ENCODE measurements around the gene SRP19. TPM values are rescaled to one million over a fixed set of nuclear protein-coding genes. Genes with fewer than 3 reads are reported as not detected.
"Not testable (repeated sequence)": the region's sequence is repeated elsewhere in the genome, so short reads cannot be mapped to it uniquely, and the experiment has no call there.

SRP19 gene
- polyA plus RNA-seq, 1 donor = 50.3 TPM

DNA sequence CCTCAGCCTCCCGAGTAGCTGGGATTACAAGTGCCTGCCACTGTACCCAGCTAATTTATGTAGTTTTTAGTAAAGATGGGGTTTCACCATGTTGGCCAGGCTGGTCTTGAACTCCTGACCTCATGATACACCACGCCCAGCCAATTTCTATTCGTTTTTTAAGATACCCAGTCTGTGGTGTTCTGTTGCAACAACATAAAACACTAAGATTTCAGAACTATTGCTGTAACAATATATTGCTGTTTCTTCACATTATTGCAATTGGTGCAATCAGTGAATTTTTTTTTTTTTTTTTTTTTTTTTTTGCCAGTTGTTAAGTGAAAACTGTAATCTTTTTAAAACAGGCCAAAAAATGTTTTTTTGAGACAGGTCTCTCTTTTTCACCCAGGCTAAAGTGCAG, 9.9 kb downstream of the SRP19 start:
- DNase-seq = no peak

DNA sequence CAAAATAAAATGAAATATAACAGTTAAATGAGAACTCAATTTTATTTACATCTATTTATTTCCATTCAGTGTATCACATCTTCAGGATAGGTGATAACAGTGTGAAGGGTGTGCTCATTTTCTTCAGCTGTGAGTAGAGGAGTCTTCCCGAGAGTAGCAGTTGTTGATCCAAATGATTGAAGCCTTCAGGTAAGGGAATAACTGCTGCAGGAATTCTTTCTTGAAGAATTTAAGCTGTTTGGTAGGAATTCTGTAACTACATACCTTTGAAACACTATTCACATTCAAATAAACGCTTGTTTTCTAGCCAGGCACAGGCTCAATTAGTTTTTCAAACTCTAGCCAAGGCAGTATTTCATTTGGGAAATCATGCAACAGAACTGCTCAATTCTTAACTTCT, 15.3 kb downstream of the SRP19 start:
- DNase-seq = no peak

DNA sequence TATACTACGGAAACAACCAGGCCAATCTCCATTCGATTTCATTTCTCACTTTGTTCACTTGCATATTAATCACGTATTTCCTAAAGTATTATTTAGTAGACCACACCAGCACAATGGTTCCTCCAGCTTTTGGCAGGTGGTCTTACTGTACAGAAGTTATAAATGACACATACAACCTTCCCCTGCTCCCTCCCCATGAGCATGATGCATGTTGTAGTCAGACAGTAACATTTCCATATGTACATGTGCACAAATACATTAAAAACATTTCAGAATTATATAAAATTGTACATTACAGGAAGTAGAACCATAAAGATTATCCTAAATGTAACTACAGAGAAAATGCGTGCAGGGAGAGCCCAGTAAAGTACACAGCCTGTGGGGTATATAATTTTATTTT, 17.0 kb downstream of the SRP19 start:
- DNase-seq = no peak

DNA sequence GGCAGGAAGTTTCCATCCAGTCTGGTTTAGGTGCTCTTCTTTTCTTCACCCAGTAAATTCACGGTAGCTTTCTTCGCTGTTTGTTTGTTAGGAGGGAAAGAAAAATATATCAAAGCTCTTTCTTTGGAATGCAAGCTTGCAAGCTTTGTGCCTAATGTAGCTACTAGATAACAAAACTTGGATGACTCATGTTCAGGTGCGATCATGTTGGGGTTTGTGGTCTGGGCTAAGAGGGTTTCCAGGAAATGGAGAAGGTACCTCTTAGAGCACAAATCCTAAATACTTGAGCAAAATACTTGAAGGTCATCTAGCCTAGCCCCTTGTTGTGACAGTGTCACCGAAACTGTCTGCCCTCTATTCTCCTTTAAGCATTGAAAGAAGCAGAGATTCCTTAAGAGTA, 17.7 kb downstream of the SRP19 start:
- no peak for DNase-seq

DNA sequence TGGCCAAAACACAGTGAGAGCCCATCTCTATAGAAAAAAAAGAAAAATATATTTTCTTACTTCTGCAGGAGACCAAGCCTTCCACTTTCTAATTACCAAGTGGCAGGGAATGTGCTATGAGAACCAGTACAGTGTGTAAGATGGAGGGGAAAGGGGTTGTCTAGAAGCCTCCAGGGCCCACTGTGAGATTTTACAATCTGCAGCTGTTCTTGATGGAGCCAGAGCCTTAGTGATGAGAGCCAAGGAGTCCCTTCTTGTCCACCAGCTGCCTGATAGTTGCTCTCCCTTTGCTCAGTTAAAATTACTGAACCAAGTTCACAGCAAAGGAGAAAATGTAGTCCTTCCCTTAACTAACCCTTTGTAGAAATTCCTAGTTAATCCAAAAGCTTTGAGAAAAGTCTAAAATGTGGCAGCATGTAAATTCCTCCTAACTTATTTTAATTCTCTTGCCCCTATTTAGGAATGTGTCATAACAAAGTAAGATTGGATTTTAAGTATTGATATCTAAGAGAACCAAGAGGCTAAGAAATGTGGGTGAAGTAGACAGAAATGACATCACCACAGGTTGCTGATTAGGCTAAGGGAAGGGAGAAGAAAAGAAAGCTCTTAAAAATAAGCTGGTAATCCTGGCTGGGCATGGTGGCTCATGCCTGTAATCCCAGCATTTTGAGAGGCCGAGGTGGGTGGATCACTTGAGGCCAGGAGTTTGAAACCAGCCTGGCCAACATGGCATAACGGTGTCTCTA, 19.3 kb downstream of the SRP19 start:
- DNase-seq = peak; percentile 25

DNA sequence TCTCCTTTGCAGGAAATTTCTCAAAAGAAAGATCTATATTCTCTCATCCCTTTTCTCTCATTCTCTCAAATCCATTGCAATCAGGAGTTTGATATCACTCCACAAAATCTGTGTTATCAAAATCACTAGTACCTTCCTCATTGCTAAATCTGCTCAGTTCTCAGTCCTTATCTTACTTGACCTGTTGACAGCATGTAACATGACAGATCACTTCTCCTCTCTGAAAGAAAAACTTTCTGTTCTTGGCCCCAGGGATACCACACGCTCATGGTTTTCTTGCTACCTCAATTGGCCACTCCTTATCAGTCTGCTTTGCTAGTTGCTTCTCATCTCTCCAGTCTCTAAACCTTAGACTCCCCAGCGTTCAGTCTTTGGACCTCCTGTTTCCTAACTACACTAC, 22.1 kb downstream of the SRP19 start:
- DNase-seq = no peak

DNA sequence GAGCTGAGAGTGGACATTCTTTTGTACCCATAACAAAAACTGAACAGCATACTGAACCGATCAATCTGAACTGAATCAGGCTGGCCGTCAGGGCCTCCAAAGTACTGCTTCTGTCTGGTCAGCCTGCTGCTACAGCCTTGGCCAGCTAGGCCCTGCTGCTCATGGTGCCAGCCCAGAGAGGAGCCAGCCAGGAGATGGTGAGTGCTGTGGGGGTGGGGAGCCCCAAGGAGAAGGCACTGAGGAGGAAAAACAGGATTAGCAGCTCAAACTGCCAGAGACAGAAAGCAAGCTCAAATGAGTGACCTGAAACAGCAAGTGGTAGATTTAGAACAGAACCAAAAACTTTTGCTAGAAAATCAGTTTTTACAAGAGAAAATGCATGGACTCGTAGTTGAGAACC, 23.9 kb downstream of the SRP19 start:
- DNase-seq = no peak

DNA sequence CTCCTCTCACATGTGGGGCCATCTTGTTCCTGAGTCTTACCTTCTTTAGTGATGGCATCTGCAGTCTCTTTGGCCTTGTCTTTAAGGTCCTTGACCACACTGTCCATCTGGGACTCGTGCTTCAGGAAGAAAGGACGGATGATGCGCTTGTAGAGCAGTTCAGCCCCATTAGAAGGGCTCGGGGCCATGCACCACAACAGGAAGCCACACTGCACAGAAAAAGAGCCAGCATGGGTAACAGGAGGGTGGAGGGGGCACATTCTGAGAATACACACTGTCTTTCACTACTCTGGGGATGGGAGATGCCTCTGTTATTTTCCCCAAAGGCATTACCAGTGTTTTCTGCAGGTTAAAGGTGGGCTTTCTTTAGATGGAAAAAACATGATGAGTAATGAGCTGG, 25.9 kb downstream of the SRP19 start:
- no peak for DNase-seq

DNA sequence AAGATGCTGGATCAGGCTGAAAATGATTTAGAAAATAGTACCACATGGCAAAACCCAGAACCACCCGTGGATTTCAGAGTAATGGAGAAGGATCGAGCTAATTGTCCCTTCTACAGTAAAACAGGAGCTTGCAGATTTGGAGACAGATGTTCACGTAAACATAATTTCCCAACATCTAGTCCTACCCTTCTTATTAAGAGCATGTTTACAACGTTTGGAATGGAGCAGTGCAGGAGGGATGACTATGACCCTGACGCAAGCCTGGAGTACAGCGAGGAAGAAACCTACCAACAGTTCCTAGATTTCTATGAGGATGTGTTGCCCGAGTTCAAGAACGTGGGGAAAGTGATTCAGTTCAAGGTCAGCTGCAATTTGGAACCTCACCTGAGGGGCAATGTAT, 31.0 kb downstream of the SRP19 start:
- DNase-seq = not testable (repeated sequence)

DNA sequence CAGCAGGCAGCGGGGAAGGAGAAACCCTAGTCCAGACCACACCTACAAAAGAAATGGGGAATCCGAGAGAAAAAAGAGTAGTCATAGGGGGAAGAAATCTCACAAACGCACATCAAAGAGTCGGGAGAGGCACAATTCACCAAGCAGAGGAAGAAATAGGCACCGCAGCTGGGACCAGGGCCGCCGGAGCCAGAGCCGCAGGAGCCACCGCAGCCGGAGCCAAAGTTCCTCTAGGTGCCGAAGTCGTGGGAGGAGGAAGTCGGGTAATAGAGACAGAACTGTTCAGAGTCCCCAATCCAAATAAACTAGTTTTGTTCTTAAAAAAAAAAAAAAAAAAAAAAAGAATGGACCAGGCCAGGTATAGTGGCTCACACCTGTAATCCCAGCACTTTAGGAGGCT, 31.7 kb downstream of the SRP19 start:
- DNase-seq = no peak

DNA sequence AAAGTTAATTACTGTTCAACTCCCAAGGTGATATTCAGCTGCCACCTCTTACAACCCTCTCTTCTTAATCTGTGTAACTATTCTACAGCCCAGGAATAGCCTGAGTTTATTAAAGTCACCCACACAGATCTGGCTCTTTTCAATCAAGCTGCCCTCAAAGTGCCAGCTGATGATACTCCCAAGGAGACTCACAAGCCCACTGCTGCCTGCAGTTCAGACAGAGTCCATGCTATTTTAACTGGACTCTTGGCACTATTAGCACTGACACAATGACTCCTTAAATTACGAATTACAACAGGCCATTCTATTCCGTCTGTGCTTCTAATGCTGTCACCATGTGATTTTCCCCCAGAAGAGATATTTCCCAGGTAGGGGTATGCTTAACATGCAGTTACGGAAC, 34.6 kb downstream of the SRP19 start:
- no peak for DNase-seq

DNA sequence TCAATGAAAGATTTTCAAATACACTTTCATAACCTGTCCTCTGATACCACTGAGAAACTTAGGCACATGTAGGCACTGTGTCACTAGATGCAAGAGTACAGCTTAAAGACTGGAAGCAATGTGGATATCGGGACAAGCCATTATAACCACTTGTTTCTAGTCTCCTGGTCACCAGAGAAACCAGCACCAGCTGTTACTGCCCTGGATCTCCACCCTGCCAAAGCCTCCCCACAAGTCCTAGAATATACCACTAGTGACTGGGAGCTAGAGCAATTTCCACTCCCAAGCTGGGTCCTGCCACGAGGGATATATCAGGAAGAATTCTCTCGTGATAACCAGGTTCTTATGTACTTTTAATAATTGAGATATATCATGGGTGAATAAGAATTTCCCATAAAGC, 41.5 kb downstream of the SRP19 start:
- DNase-seq = no peak

DNA sequence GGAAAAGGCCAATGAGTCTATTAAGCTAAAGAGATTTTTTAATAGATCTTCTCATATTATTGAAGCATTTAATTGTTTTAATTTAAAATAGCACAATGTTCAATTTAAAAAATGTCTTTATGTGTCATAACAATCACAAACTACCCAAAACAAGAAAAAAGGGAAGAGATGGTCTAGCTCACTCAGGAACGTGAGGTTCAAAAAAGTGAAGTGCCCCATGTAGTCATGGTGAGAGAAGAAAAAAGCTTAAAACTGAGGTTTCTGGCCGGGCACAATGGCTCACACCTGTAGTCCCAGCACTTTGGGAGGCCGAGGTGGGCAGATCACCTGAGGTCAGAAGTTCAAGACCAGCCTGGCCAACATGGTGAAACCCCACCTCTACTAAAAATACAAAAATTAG, 43.9 kb downstream of the SRP19 start:
- DNase-seq = not testable (repeated sequence)

DNA sequence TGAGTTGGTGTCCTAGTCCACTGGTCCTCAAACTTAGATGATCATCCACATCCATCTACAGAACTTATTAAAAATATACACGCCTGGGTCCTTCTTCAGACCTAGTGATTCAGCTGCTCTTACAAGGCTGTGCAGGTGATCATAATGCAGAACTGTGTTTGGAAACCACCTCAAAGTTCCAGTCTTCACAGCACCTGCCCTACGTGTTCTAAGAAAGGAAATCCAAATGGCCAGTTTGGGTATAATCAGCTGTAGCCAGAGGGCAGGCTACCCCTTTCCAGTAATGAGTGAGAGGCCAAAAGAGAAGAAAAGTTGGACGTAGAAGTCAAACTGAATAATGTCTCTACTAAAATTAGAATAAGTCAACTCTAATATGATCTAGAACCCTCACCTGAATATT, 45.5 kb downstream of the SRP19 start:
- no peak for DNase-seq

DNA sequence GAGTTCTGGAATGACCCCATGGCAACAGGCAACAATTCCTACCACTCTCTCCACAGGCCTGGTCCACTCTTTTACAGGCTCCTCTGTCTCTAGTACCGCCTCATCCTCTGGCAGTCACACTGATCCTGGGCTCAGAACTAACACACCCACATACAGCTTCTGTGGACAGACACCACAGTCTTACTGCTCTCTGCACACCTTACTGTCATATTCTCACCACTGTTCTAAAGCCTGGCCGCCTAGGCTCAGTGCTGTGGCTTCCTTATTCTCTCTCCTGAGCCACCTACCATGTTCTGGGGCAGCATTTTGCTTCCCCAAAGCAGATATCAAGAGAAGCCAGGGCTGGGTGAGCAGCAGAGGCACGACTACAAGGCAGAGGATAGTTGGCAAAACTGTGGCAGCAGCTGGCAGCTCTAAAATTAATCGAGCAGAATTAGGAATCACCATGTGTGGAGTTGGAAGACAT, 46.1 kb downstream of the SRP19 start:
- DNase-seq = no peak

DNA sequence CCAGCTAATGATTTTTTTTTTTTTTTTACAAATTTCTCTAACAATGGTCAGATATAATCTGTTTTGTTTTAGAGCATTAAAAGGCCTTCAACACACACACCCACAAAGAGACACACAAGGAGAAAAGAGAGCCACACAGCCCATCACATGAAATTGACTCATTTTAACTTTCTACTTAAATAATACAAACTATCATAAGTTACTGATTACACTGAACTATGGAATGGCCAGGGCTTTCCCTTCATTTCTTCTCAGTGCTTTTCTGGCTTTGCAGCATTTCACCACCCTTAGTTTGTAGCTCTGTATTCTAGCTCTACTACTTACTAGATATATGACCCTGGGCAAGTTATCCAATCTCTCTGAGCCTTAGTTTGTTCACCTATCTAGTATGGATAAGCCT, 47.8 kb downstream of the SRP19 start:
- no peak for DNase-seq

DNA sequence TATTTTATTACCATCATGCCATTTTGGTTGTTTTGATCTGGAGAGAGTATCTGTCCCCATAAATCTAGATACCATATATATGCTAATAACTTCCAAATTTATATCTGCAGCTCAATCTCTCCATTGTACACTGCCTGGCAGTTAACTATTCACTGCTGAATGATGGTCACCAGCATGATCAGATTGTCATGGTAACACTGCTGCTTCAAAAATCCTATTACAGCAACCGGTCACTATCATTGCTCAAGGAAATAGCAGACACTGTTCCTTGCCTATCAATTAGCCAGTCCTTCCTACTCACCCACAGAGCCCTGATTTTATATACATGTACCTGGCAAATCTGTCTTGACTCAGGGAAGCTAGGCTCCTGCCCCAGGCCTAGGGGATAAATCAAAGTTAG, 49.4 kb downstream of the SRP19 start:
- no peak for DNase-seq

DNA sequence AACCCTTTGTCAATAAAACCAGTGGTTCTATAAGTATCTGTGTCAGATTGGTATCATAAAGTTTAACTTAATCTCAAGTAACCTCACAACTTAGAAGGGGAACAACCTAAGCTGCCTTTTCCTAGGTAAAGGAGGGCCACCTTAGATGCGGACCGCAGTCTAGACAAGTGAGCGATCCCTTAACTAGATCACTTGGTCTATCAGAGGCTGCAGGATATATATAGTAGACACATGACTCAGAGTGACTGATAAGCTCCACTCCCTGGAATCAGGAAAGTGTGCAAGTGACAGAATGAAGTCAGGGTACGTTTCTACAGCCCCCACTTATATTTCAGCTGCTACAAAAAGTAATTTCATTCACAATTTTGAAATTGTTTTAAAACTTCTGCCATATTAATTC, 53.5 kb downstream of the SRP19 start:
- no peak for DNase-seq

DNA sequence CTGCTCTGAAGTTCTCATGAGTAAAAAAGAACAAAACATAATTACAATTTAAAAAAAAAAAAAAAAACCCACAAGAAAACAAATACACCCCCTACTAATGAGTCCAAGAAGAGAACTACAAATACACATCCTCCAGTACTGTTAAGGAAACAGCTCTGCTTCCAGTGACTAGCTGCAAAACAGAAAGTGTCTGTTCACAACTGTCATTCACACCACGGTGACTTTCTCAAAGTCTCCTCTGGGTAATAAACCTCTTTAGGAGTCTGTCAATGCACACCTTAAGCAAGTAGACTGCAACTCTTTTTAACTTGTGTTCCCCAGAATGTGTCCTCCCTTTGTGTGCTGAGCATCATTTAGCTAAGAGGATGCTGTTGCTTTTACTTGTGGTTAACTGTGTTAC, 54.7 kb downstream of the SRP19 start:
- DNase-seq = no peak

DNA sequence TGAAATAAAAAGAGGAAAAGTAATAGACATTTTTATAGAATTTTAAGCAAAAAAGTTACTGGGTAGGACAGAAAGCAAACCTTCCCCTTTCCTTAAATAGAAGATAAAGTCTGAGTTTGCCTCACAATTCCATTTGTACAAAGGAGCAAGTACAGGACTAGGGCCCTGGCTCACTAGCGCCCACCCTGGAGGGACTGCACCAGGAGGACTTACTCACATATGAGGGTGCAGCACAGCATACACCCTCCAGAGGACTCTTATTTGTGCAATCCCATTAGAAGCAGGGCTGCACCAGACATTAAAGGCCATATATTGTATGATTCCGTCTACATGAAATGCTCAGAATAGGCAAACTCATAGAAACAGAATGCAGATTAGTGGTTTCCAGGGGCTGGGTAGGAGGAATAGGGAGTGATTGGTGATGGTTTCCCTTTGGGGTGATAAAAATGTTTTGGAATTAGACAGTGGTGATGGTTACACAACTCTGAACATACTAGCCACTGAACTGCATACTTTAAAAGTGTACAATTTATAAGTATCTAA, 56.4 kb downstream of the SRP19 start:
- no peak for DNase-seq

DNA sequence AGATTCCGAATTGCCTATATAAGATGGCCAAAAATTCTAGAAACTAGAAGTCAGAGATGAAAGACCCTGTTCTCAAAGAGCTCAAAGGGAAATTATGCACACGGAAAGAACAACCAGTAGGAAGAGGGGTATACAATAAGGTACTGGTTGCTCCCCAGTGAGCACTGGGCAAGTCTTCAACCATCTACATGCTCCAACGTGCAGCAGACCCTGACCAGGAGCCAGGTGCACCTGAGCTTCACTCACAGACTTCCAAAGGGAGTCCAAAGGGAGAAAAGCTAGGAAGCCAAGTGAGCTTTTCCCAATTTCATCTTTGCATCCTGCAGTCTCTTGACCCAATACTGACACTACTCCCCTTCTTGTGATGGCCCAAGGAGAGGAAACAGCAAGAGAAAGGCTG, 57.0 kb downstream of the SRP19 start:
- no peak for DNase-seq

DNA sequence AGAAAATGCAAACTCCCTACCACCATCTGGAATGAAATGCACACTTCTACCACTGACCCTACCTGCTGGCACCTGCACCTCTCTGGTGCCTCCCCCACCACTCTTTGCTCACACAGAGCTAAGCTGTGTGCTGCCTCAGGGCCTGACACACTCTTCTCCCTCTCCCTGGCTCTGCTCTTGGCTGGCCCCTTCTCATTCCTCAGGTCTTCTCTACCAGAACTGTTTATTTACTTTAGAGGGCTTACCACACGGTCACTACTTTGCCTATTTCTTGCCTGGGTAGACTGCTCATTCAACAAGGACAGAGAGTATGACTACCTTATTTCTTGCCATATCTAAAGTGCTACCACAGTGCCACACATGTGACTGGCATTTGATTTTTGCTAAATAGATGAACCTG, 57.6 kb downstream of the SRP19 start:
- DNase-seq = no peak
